RWPE2 (cell line): ENCODE measurements around the gene SLC9A9.
"Not testable (repeated sequence)": the region's sequence is repeated elsewhere in the genome, so short reads cannot be mapped to it uniquely, and the experiment has no call there.

Source experiments
- ATAC-seq: fragments of 200-7000 bp; cut with Tn5 transposase; 3 replicates; pipeline ENCODE4 v1.9.1; 2021; ENCODE audit warnings: low read depth
- DNase-seq: peaks from one replicate; pipeline ENCODE4 v3.0.0-alpha.2; 2020; ENCODE audit warnings: low spot score
- H3K27ac ChIP-seq: fragments of 450-650 bp; 2 replicates; pipeline ENCODE4 v1.5.1; 2017; ENCODE audit warnings: mild to moderate bottlenecking; ENCODE audit not compliant: poor library complexity, severe bottlenecking
- H3K27me3 ChIP-seq: fragments of 250-450 bp; sonication (Bioruptor Pico); 2 replicates; pipeline ENCODE4 v1.5.1; 2021; ENCODE audit warnings: mild to moderate bottlenecking, moderate library complexity; ENCODE audit not compliant: insufficient read depth, poor library complexity, severe bottlenecking
- H3K36me3 ChIP-seq: fragments of 250-450 bp; sonication (Bioruptor Pico); 2 replicates; pipeline ENCODE4 v1.5.1; 2020; ENCODE audit warnings: low read depth, mild to moderate bottlenecking, moderate library complexity
- H3K4me1 ChIP-seq: fragments of 250-450 bp; sonication (Bioruptor Pico); 2 replicates; pipeline ENCODE4 v1.5.1; 2021; ENCODE audit warnings: mild to moderate bottlenecking, moderate library complexity; ENCODE audit not compliant: insufficient read depth, poor library complexity, severe bottlenecking
- H3K4me3 ChIP-seq: fragments of 250-450 bp; sonication (Bioruptor Pico); 2 replicates; pipeline ENCODE4 v1.5.1; 2021; ENCODE audit warnings: mild to moderate bottlenecking, moderate library complexity; ENCODE audit not compliant: severe bottlenecking
- H3K9me3 ChIP-seq: fragments of 250-450 bp; sonication (Bioruptor Pico); 2 replicates; pipeline ENCODE4 v1.5.1; 2021; ENCODE audit warnings: mild to moderate bottlenecking, moderate library complexity; ENCODE audit not compliant: severe bottlenecking
- TF ChIP-seq, protein P1 (sequence below): fragments of 450-650 bp; IDR thresholded peaks from one replicate; pipeline ENCODE4 v1.5.1; 2017; ENCODE audit warnings: mild to moderate bottlenecking, moderate library complexity; ENCODE audit not compliant: poor library complexity, severe bottlenecking

SLC9A9 gene

GRCh38 chr3:143883151-143883550 lies 34.9 kb upstream of the SLC9A9 start:
- no peak overlapping the region for H3K27ac ChIP-seq
- no peak overlapping the region for H3K4me3 ChIP-seq
- H3K4me1 ChIP-seq, result peaks cover 6% of the 10 kb centered on the region
- no peak for DNase-seq
- no peaks in the 10 kb centered on the region for H3K27me3 ChIP-seq
- H3K9me3 ChIP-seq, result no peaks in the 10 kb centered on the region
- no peak for ATAC-seq
- no peaks in the 10 kb centered on the region for H3K36me3 ChIP-seq
- TF ChIP-seq, protein P1, sequence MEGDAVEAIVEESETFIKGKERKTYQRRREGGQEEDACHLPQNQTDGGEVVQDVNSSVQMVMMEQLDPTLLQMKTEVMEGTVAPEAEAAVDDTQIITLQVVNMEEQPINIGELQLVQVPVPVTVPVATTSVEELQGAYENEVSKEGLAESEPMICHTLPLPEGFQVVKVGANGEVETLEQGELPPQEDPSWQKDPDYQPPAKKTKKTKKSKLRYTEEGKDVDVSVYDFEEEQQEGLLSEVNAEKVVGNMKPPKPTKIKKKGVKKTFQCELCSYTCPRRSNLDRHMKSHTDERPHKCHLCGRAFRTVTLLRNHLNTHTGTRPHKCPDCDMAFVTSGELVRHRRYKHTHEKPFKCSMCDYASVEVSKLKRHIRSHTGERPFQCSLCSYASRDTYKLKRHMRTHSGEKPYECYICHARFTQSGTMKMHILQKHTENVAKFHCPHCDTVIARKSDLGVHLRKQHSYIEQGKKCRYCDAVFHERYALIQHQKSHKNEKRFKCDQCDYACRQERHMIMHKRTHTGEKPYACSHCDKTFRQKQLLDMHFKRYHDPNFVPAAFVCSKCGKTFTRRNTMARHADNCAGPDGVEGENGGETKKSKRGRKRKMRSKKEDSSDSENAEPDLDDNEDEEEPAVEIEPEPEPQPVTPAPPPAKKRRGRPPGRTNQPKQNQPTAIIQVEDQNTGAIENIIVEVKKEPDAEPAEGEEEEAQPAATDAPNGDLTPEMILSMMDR, result no peak

GRCh38 chr3:143881095-143881494 lies 32.8 kb upstream of the SLC9A9 start:
- H3K9me3 ChIP-seq, result no peaks in the 10 kb centered on the region
- no peak overlapping the region for H3K4me3 ChIP-seq
- ATAC-seq, result no peak
- no peaks in the 10 kb centered on the region for H3K27me3 ChIP-seq
- no peak overlapping the region for H3K27ac ChIP-seq
- no peaks in the 10 kb centered on the region for H3K36me3 ChIP-seq
- H3K4me1 ChIP-seq, result peaks cover 6% of the 10 kb centered on the region
- DNase-seq, result no peak
- TF ChIP-seq, protein P1, result no peak

DNA sequence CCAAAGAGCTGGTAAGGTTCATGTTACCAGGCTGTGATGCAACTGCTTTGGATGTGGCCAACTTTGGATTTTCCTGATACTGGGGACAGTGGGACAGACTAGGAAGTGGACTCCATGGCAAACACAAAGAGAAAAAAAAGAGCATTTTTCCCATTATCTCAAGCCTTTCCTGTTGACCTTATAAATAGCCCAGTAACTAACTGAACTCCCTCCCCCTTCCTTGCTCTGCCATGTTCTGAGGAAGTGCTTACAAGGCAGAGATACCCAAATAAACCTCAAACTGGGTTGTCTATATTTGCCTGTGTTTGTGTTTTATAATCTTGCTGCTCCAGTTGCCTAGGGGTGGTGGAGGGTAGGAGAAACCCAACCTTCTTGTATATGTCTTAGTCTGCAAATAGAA lies 27.3 kb upstream of the SLC9A9 start:
- TF ChIP-seq, protein P1, result no peak

DNA sequence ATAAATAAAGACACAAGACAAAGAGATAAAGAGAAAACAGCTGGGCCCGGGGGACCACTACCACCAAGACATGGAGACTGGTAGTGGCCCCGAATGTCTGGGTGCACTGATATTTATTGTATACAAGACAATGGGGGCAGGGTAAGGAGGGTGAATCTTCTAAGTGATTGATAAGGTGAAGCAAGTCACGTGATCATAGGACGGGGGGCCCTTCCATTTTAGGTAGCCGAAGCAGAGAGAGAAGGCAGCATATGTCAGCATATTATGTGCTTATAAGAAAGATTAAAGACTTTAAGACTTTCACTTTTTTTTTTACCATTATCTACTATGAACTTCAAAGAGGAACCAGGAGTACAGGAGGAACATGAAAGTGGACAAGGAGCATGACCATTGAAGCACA lies 25.3 kb upstream of the SLC9A9 start:
- not testable (repeated sequence) for DNase-seq, H3K27ac ChIP-seq, H3K36me3 ChIP-seq, H3K9me3 ChIP-seq, H3K4me1 ChIP-seq, ATAC-seq, H3K27me3 ChIP-seq, H3K4me3 ChIP-seq

More for the DNA sequence above, 27.3 kb upstream of the SLC9A9 start:
- ATAC-seq (no peak), DNase-seq (no peak)
- Histone ChIP-seq H3K36me3 (no peaks in the 10 kb centered on the region), H3K4me3 (no peak overlapping the region), H3K9me3 (no peaks in the 10 kb centered on the region), H3K27me3 (no peaks in the 10 kb centered on the region), H3K27ac (no peak overlapping the region), H3K4me1 (no peaks in the 10 kb centered on the region)

DNA sequence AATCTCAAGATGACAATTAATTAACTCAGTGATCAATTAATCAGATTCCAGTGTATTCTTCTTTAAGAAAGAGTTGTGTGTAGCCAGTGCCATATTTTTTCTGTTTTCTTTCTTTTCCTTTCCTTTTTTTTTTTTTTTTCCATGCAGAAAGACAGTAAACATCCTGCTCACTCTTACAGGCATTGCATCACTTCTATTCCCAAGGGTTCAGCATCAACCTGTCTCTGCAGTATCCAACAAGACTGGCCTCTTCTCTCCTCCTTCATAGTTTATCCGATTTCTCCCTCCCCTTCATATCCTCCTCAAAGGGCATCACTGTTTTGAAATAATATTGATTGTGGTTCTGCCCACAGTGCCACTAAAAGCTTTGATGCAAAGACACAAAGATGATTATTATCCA lies 17.0 kb upstream of the SLC9A9 start:
- no peak for DNase-seq
- no peaks in the 10 kb centered on the region for H3K36me3 ChIP-seq
- no peak overlapping the region for H3K4me3 ChIP-seq
- no peak overlapping the region for H3K27ac ChIP-seq
- no peak for ATAC-seq
- no peaks in the 10 kb centered on the region for H3K27me3 ChIP-seq
- no peaks in the 10 kb centered on the region for H3K9me3 ChIP-seq
- TF ChIP-seq, protein P1, result no peak
- H3K4me1 ChIP-seq, result no peaks in the 10 kb centered on the region
